Gastrocnemius medialis (tissue), 4 donors: ENCODE measurements around the gene VWA3B.

Experiments
- CTCF ChIP-seq, 5 experiments: fragments of 450-650 bp in 3 of 5; fragments of 200-600 bp in 2 of 5; sonication (generic) in 2 of 5; IDR thresholded peaks in 4 of 5; conservative IDR thresholded peaks in 1 of 5; 1 replicate in 4 of 5; 2 replicates in 1 of 5; pipeline ENCODE4 v1.5.1; 2016 to 2019; ENCODE audit warnings: antibody characterized with exemption in 5 of 5, mild to moderate bottlenecking in 3 of 5, moderate library complexity in 3 of 5
- POLR2A ChIP-seq, 2 donors: fragments of 450-650 bp; IDR thresholded peaks; one replicate each; pipeline ENCODE4 v1.6.1; 2017; ENCODE audit warnings: antibody characterized with exemption in 2 of 2, mild to moderate bottlenecking in 2 of 2, moderate library complexity in 2 of 2

GRCh38 chr2:98201576-98201975 lies 114.6 kb downstream of the VWA3B start:
- TF ChIP-seq CTCF (IDR thresholded peaks at IDR 0.05 in 4 of 5, conservative IDR thresholded peaks at IDR 0.05 in 1 of 5) (no peak), POLR2A (IDR thresholded peaks at IDR 0.05) (no peak)
